Peyer's patch (tissue), 4 donors: ENCODE measurements around the gene TOP3B. TPM values are rescaled to one million over a fixed set of nuclear protein-coding genes. Genes with fewer than 3 reads are reported as not detected.

Experiments used
- DNase-seq, 3 donors: peaks; one replicate each; pipeline ENCODE4 v3.0.0-alpha.2; 2017 to 2019
- H3K27ac ChIP-seq, 4 donors: fragments of 200-600 bp; sonication (generic); one replicate each; pipeline ENCODE4 v1.5.1; 2016 to 2019
- H3K27me3 ChIP-seq, 2 donors: fragments of 200-600 bp; sonication (generic); one replicate each; pipeline ENCODE4 v1.5.1; 2019
- H3K36me3 ChIP-seq, 3 donors: fragments of 200-600 bp; sonication (generic); one replicate each; pipeline ENCODE4 v1.5.1; 2016 to 2019
- H3K4me1 ChIP-seq, 4 donors: fragments of 200-600 bp; sonication (generic); one replicate each; pipeline ENCODE4 v1.5.1; 2016 to 2019
- H3K4me3 ChIP-seq, 4 donors: fragments of 200-600 bp; sonication (generic); 1 replicate in 3 of 4; 2 replicates in 1 of 4; pipeline ENCODE4 v1.5.1; 2016 to 2019; ENCODE audit warnings: mild to moderate bottlenecking in 1 of 4
- H3K9me3 ChIP-seq, 4 donors: fragments of 200-600 bp; sonication (generic); one replicate each; pipeline ENCODE4 v1.5.1; 2016 to 2019; ENCODE audit warnings: mild to moderate bottlenecking in 1 of 4
- POLR2A ChIP-seq, 2 donors: fragments of 450-650 bp; IDR thresholded peaks; one replicate each; pipeline ENCODE4 v1.5.1; 2017; ENCODE audit warnings: antibody characterized with exemption in 2 of 2, mild to moderate bottlenecking in 2 of 2, moderate library complexity in 2 of 2
- total RNA-seq, 4 donors: library from RNA; depleted of rRNA; stranded (reverse); fragments of >200 nt; gene quantifications; one replicate each; pipeline ENCODE4 v1.1.0, GENCODE V29; 2016
- TF ChIP-seq, protein P1 (sequence below), 6 experiments: fragments of 450-650 bp in 4 of 6; fragments of 200-600 bp in 2 of 6; sonication (generic) in 1 of 6; IDR thresholded peaks; one replicate each; pipeline ENCODE4 v1.5.1; 2017 to 2019; ENCODE audit warnings: antibody characterized with exemption in 6 of 6, mild to moderate bottlenecking in 3 of 6, moderate library complexity in 1 of 6

Gene TOP3B
- total RNA-seq, 4 donors from 2014 or later: 53.6 to 91.6 (median 80.2) TPM

DNA sequence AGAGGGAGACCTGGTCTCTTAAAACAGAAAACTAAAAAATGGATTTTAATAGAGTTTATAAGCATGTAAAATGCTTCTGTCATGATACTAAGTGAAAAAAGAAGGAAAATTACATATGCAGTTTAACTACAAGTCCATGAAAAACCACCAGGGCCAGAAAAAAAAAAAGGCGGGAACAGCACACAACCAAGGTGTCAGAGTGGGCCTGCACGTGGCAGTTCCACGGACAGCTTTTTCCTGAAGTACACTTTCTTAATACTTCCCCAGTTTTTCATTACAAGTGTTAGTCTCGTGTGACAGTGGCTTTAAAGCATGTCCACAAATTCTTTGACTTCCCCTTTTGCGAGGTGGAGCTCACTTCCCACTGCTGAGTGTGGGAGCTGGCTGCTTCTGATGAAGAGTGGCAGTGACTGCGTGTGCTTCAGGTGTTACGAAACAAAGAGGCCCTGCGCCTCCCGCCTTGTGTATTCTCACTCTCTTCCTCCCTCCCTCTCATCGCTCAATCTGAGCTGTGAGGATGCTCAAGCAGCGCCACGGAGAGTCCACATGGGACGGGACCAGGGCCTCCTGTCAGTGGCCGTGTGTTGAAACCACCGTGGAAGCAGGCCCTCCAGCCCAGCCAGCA lies 46.3 kb downstream of the TOP3B start:
- DNase-seq: no peak
- H3K9me3 ChIP-seq: no peaks in the 10 kb centered on the region
- H3K4me3 ChIP-seq: no peak overlapping the region
- H3K27me3 ChIP-seq: no peaks in the 10 kb centered on the region
- peak overlapping the region in 2 of 4 donors; percentile 90 to 95 for H3K27ac ChIP-seq
- peaks cover 0 to 32% (median 5%) of the 10 kb centered on the region in 4 donors for H3K4me1 ChIP-seq
- TF ChIP-seq POLR2A (IDR thresholded peaks at IDR 0.05): no peak
- TF ChIP-seq, protein P1, sequence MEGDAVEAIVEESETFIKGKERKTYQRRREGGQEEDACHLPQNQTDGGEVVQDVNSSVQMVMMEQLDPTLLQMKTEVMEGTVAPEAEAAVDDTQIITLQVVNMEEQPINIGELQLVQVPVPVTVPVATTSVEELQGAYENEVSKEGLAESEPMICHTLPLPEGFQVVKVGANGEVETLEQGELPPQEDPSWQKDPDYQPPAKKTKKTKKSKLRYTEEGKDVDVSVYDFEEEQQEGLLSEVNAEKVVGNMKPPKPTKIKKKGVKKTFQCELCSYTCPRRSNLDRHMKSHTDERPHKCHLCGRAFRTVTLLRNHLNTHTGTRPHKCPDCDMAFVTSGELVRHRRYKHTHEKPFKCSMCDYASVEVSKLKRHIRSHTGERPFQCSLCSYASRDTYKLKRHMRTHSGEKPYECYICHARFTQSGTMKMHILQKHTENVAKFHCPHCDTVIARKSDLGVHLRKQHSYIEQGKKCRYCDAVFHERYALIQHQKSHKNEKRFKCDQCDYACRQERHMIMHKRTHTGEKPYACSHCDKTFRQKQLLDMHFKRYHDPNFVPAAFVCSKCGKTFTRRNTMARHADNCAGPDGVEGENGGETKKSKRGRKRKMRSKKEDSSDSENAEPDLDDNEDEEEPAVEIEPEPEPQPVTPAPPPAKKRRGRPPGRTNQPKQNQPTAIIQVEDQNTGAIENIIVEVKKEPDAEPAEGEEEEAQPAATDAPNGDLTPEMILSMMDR (IDR thresholded peaks at IDR 0.05): no peak
- H3K36me3 ChIP-seq: peaks cover 0 to 25% (median 0%) of the 10 kb centered on the region in 3 donors

DNA sequence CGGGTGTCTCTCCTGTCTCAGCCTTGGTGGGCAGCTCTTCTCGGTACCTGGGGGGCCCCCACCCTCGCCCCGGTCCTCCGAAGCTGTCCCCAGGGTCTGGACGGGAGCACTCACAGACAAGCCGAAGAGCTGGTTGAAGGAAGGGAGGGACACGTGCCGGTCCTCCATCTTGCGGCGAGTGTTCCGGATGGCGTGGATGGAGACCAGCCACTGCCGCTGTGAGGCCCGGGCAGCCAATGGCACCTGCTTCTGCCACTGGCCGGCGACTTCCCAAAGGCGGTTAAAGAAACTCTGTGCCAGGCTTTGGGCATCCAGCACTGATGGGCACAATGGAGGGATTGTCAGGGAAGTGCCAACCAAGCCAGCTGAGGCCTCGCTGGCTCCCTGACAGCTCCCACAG lies 48.7 kb downstream of the TOP3B start:
- DNase-seq: no peak
- H3K27ac ChIP-seq: no peak overlapping the region
- TF ChIP-seq POLR2A (IDR thresholded peaks at IDR 0.05): no peak
- TF ChIP-seq, protein P1 (IDR thresholded peaks at IDR 0.05): no peak
- no peaks in the 10 kb centered on the region for H3K9me3 ChIP-seq
- no peak overlapping the region for H3K4me3 ChIP-seq
- H3K27me3 ChIP-seq: no peaks in the 10 kb centered on the region
- H3K36me3 ChIP-seq: peaks cover 0 to 47% (median 0%) of the 10 kb centered on the region in 3 donors
- H3K4me1 ChIP-seq: peaks cover 0 to 21% (median 4%) of the 10 kb centered on the region in 4 donors

DNA sequence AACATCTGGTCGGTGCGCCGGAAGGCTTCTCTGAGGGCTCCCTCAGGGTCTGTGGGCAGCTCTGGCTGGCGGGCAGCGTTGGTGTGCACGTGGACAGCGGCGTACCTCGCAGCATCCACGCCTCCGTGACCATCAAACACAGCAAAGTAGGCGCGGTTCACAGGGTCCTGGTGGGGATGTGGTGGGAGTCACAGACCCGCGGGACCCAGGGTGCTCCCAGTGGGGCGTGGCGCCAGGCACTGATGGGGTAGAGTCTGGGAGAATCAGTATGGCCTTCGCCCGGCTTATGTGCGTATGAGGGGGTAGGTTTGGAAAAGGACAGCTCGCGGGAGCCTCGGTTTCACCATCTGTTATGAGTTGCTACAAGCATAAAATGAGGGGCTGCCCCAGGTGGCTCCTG lies 49.2 kb downstream of the TOP3B start:
- H3K36me3 ChIP-seq: peaks cover 0 to 52% (median 0%) of the 10 kb centered on the region in 3 donors
- H3K9me3 ChIP-seq: no peaks in the 10 kb centered on the region
- H3K27ac ChIP-seq: no peak overlapping the region
- TF ChIP-seq POLR2A (IDR thresholded peaks at IDR 0.05): no peak
- TF ChIP-seq, protein P1 (IDR thresholded peaks at IDR 0.05): no peak
- H3K4me3 ChIP-seq: no peak overlapping the region
- peaks cover 0 to 18% (median 3%) of the 10 kb centered on the region in 4 donors for H3K4me1 ChIP-seq
- DNase-seq: no peak
- H3K27me3 ChIP-seq: no peaks in the 10 kb centered on the region

DNA sequence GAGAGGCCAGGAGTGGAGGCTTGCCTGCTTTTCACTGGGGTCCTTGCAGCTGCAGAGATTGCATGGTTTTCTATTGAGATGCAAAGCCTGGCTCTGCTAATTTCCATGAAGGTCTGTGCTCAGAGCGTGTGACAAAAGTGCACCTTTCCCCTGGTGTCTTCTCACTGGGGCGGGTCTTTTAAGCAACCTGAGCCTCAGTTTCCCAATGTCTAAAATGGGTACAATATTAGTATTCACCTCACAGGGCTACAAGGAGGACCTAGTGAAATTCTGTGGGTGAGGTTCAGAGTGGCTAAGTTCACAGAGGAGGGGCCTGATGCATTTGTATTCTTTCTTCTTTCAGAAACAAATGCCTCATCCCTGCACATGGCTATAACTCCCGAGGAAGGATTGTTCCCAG lies 50.2 kb downstream of the TOP3B start:
- TF ChIP-seq POLR2A (IDR thresholded peaks at IDR 0.05): no peak
- TF ChIP-seq, protein P1 (IDR thresholded peaks at IDR 0.05): no peak
- no peak overlapping the region for H3K4me3 ChIP-seq
- H3K27ac ChIP-seq: no peak overlapping the region
- peaks cover 0 to 56% (median 0%) of the 10 kb centered on the region in 3 donors for H3K36me3 ChIP-seq
- DNase-seq: no peak
- H3K27me3 ChIP-seq: no peaks in the 10 kb centered on the region
- no peaks in the 10 kb centered on the region for H3K9me3 ChIP-seq
- peaks cover 0 to 13% (median 0%) of the 10 kb centered on the region in 4 donors for H3K4me1 ChIP-seq

DNA sequence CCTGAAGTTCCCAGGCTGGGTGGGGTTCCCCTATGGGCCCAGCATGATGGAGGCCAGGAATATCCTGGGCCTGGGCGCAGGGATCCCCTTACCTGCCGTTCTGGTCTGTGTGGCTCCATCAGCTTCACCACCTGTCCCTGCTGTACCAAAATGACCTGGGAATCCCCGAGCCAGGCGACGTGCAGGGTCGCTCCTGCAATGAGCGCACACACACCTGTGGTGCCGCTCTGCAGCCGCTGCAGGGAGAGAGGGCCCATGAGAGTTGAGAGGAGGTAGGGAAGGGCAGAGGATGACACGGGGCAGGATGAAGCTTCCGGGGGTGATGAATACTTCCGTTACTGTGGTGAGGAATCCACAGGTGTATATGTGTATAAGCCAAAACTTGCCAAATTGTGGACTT lies 51.5 kb downstream of the TOP3B start:
- Histone ChIP-seq H3K9me3 (no peaks in the 10 kb centered on the region), H3K36me3 (peaks cover 0 to 56% (median 0%) of the 10 kb centered on the region in 3 donors), H3K4me1 (no peaks in the 10 kb centered on the region), H3K27ac (no peak overlapping the region), H3K4me3 (no peak overlapping the region), H3K27me3 (no peaks in the 10 kb centered on the region)
- no peak for DNase-seq
- TF ChIP-seq, protein P1 (IDR thresholded peaks at IDR 0.05): no peak
- no peak for TF ChIP-seq POLR2A (IDR thresholded peaks at IDR 0.05)
